GM10266 (cell line): ENCODE results near the gene NDUFS2.
A peak's percentile ranks its signal among the peaks of the same experiment; 100 is the strongest.

Experiments used
- DNase-seq: peaks from one replicate; pipeline ENCODE4 v3.0.0; 2012; ENCODE audit errors: extremely low spot score
- TF ChIP-seq, protein P1 (sequence below): IDR thresholded peaks from 2 replicates; pipeline ENCODE4 v1.5.1; 2012; ENCODE audit warnings: mild to moderate bottlenecking, low read depth; ENCODE audit not compliant: control insufficient read depth, insufficient read depth; ENCODE audit errors: missing control alignments

Gene NDUFS2

DNA sequence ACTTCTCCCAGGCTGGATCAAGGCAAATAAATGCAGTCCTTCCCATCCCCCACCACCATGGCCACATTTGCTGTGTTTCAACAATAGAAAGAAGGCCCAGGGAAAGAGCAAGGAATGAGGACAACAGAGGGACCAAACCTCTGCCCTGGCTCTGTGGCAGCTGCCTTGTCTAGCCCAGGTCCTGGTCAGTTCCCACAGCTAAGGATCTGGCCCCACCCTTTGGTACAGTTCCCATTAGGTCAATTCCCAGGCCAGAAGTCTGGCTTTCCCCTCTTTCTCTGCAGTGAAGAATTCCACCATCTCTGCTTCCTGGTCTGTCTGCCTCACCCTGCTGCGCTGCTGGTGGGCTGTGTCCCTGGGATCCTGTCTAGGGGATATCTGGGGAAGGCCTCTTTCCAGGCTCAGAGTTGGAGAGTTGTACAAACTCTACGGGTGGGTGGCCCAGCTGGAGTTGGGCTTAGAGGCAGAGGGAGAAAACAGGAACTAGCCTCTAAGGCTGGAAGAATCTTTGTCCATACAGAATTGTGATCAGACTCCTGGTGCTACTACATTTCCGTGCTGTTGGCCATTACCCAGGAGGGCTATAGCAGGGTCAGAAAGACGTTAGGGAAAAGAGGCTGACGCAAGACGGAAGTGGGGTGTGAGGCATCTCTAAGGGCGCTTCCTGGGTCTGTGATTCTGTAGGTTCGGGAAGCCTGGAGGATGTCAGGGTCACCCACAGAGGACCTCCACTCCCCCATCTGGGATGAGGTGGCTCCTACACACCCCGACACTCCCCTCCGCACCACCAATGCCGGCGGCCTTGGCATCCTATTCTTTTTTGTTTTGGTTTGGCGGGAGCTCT lies 953 bp upstream of the NDUFS2 start:
- TF ChIP-seq, protein P1, sequence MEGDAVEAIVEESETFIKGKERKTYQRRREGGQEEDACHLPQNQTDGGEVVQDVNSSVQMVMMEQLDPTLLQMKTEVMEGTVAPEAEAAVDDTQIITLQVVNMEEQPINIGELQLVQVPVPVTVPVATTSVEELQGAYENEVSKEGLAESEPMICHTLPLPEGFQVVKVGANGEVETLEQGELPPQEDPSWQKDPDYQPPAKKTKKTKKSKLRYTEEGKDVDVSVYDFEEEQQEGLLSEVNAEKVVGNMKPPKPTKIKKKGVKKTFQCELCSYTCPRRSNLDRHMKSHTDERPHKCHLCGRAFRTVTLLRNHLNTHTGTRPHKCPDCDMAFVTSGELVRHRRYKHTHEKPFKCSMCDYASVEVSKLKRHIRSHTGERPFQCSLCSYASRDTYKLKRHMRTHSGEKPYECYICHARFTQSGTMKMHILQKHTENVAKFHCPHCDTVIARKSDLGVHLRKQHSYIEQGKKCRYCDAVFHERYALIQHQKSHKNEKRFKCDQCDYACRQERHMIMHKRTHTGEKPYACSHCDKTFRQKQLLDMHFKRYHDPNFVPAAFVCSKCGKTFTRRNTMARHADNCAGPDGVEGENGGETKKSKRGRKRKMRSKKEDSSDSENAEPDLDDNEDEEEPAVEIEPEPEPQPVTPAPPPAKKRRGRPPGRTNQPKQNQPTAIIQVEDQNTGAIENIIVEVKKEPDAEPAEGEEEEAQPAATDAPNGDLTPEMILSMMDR, result no peak
- no peak for DNase-seq

DNA sequence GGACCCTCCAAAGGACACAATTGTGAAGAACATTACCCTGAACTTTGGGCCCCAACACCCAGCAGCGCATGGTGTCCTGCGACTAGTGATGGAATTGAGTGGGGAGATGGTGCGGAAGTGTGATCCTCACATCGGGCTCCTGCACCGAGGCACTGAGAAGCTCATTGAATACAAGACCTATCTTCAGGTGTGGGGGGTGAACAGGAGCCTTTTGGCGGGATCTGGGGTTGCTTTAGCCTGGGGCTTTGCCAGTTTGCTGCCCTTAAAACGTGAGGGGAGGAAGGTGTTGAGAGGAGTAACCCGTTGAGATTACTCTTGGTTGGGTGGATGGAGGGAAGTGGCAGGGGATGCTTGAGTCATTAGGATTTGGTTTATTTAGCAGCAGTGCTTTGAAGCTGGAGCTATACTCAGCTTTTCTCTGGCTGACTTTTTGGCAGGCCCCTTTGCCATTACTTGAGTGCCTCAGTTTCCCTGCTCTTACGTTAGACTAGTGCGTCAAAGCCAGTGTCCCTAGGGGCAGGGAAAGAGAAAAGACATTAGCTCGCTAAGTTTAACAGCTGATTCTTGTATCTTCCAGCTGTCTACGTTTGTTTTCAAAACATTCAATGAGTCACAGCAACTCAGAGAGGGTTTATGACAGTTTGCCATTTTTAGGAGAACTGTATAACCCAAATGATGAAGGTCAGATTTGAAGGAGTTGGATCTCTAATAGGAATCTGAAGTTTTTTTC lies 4.4 kb downstream of the NDUFS2 start:
- TF ChIP-seq, protein P1, result no peak
- no peak for DNase-seq

DNA sequence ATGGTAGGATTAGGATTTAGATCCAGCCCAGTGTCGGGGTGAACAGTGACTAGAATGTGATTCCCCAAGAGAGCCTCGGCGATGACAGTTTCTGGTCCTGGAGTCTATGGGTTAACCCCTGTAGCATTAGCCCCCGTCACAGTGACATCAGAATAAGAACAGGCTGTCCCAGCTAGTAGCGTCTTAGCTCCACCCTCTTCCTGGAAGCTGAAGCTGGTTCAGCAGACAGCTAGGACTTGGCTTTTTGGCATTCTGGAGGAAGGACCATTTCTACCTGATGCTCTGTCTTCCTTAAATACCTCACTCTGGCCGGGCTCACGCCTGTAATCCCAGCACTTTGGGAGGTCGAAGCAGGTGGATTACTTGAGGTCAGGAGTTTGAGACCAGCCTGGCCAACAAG lies 5.0 kb downstream of the NDUFS2 start:
- DNase-seq, result no peak
- TF ChIP-seq, protein P1, result no peak

DNA sequence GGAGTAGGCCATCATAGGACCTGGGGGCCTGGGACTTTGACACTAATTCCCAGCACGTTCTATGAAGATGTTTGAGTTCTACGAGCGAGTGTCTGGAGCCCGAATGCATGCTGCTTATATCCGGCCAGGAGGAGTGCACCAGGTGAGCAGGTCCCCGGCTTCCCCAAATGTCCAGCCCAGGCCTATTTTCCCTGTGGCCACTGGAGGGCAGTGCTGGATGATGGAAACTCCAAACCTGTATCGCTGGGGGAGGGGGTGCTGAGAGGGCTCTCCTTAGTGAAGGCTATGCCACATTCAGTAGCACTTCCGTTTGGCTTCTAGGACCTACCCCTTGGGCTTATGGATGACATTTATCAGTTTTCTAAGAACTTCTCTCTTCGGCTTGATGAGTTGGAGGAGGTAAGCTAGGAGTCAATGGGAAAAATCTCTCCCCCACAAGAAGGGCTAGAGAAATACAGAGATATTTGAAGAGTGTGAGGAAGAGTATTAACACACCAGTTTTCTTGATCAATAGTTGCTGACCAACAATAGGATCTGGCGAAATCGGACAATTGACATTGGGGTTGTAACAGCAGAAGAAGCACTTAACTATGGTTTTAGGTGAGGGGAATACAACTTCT lies 7.7 kb downstream of the NDUFS2 start:
- DNase-seq, result peak; percentile 69
- TF ChIP-seq, protein P1, result peak; percentile 82

GRCh38 chr1:161214369-161214768 lies 12.2 kb downstream of the NDUFS2 start:
- TF ChIP-seq, protein P1, result no peak
- DNase-seq, result no peak

- TF ChIP-seq, protein P1, result no peak
- no peak for DNase-seq
These were observed 12.9 kb downstream of the NDUFS2 start, which contains the start of gene FCER1G for GRCh38 chr1:161215076-161215475. Gene FCER1G, plus strand, starts transcription at chr1:161215295. Its CDS starts 27 bp downstream, at chr1:161215322.
